Measurements from ENCODE around the gene TWIST2.

Gene TWIST2

GRCh38 chr2:238838786-238839327 lies 9.0 kb upstream of the TWIST2 start:
- no peak for DNase-seq

- no peak for DNase-seq
Observed at GRCh38 chr2:238839428-238839827, 8.5 kb upstream of the TWIST2 start.

GRCh38 chr2:238841542-238842164 lies 6.2 kb upstream of the TWIST2 start:
- no peak for DNase-seq

GRCh38 chr2:238843476-238843875 lies 4.4 kb upstream of the TWIST2 start:
- DNase-seq = no peak

GRCh38 chr2:238845583-238846377 lies 2.1 kb upstream of the TWIST2 start:
- no peak for DNase-seq

- no peak for DNase-seq
Observed at GRCh38 chr2:238846378-238846627, 1.6 kb upstream of the TWIST2 start.

- DNase-seq = no peak
Observed at GRCh38 chr2:238846628-238847418, 1.1 kb upstream of the TWIST2 start.

GRCh38 chr2:238847419-238847801 lies 475 bp upstream of the TWIST2 start:
- no peak for DNase-seq

- DNase-seq = no peak
Observed at GRCh38 chr2:238848691-238848975, 748 bp downstream of the TWIST2 start.

GRCh38 chr2:238848976-238849853 lies 1.3 kb downstream of the TWIST2 start:
- DNase-seq = no peak

- no peak for DNase-seq
Observed at GRCh38 chr2:238850091-238850490, 2.2 kb downstream of the TWIST2 start.

- no peak for DNase-seq
Observed at GRCh38 chr2:238851026-238851425, 3.1 kb downstream of the TWIST2 start.

- no peak for DNase-seq
Observed at GRCh38 chr2:238851761-238852160, 3.9 kb downstream of the TWIST2 start.

- DNase-seq = no peak
Observed at GRCh38 chr2:238852206-238852869, 4.5 kb downstream of the TWIST2 start.

- DNase-seq = no peak
Observed at GRCh38 chr2:238853218-238853617, 5.3 kb downstream of the TWIST2 start.

GRCh38 chr2:238853721-238854120 lies 5.8 kb downstream of the TWIST2 start:
- no peak for DNase-seq

GRCh38 chr2:238854246-238854645 lies 6.4 kb downstream of the TWIST2 start:
- no peak for DNase-seq

GRCh38 chr2:238854699-238855229 lies 6.9 kb downstream of the TWIST2 start:
- no peak for DNase-seq

- DNase-seq = no peak
Observed at GRCh38 chr2:238855299-238855698, 7.4 kb downstream of the TWIST2 start.

- no peak for DNase-seq
Observed at GRCh38 chr2:238855891-238856580, 8.2 kb downstream of the TWIST2 start.

Data from T-helper 2 cell (primary cell).